ENCODE measurements around the gene SRSF5. TPM values are rescaled to one million over a fixed set of nuclear protein-coding genes. Genes with fewer than 3 reads are reported as not detected.

The SRSF5 gene
- total RNA-seq, 2 experiments from 2014 or later, result 255 to 267 TPM

DNA sequence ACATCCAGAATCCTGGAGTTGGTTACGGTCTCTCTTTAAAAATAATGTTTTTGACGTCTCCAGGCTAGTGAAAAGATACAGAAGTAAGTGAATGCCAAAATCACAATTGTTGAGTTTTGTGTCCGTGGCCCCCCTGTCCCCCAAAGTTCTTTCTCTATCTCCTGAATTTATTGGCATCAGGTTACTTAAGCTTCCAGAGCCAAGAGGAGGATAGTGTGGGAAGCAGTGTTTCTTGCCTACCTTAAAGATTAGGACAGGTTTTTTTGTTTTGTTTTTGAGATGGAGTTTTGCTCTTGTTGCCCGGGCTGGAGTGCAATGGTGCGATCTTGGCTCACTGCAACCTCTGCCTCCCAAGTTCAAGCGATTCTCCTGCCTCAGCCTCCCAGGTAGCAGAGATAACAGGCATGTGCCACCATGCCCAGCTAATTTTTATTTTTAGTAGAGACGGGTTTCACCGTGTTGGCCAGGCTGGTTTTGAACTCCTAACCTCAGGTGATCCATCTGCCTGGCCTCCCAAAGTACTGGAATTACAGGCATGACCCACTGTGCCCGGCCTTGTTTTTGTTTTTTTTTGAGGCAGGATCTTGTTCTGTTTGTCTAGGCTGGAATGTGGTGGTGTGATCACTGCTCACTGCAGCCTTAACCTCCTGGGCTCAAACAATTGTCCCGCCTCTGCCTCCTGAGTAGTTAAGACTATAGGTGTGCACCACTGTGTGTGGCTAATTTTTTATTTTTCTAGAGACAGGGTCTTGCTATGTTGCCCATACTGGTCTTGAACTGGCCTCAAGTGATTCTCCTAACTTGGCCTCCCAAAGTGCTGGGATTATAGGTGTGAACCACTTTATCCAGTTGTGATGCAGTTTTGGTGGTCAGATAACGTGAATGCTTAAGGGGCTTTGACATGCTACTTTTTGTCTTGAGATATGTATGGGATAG lies 5.4 kb downstream of the SRSF5 start:
- Mint-ChIP-seq H3K4me1 (ENCODE audit: low read depth) (peaks cover 80% of the 10 kb centered on the region), H3K36me3 (ENCODE audit: low read depth) (peaks cover 91% of the 10 kb centered on the region), H3K27ac (peak overlapping the region; percentile 67), H3K9me3 (no peaks in the 10 kb centered on the region), H3K4me3 (no peak overlapping the region), H3K27me3 (peaks cover 2% of the 10 kb centered on the region)
- POLR2A ChIA-PET, result interaction anchor here (0.9 to 2.5 kb wide), 7 partner anchors 10 to 870 kb away, joined by 3 to 13 read pairs (median 4); no protein-coding TSS in a partner anchor
- ATAC-seq (no peak), DNase-seq (no peak)
- TF ChIP-seq, protein P1, sequence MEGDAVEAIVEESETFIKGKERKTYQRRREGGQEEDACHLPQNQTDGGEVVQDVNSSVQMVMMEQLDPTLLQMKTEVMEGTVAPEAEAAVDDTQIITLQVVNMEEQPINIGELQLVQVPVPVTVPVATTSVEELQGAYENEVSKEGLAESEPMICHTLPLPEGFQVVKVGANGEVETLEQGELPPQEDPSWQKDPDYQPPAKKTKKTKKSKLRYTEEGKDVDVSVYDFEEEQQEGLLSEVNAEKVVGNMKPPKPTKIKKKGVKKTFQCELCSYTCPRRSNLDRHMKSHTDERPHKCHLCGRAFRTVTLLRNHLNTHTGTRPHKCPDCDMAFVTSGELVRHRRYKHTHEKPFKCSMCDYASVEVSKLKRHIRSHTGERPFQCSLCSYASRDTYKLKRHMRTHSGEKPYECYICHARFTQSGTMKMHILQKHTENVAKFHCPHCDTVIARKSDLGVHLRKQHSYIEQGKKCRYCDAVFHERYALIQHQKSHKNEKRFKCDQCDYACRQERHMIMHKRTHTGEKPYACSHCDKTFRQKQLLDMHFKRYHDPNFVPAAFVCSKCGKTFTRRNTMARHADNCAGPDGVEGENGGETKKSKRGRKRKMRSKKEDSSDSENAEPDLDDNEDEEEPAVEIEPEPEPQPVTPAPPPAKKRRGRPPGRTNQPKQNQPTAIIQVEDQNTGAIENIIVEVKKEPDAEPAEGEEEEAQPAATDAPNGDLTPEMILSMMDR (IDR thresholded peaks at IDR 0.05), result no peak
- intact Hi-C loops (cut with micrococcal nuclease), result no loop called here
- CTCF ChIA-PET, result interaction anchor here (1.5 kb wide), 1 partner anchor 14 kb away, joined by 3 read pairs; no protein-coding TSS in a partner anchor

- POLR2A ChIA-PET, result interaction anchor here (0.6 to 2.5 kb wide), 10 partner anchors 8 to 869 kb away, joined by 3 to 13 read pairs (median 4); no protein-coding TSS in a partner anchor
- Mint-ChIP-seq H3K9me3 (no peaks in the 10 kb centered on the region), H3K27me3 (no peaks in the 10 kb centered on the region), H3K36me3 (ENCODE audit: low read depth) (peaks cover 90% of the 10 kb centered on the region), H3K27ac (peak overlapping the region; percentile 55), H3K4me1 (ENCODE audit: low read depth) (peaks cover 83% of the 10 kb centered on the region), H3K4me3 (no peak overlapping the region)
- ATAC-seq (no peak), DNase-seq (no peak)
- TF ChIP-seq, protein P1 (IDR thresholded peaks at IDR 0.05), result no peak
- CTCF ChIA-PET, result interaction anchor here (1.4 kb wide), 1 partner anchor 48 kb away, joined by 3 read pairs; no protein-coding TSS in a partner anchor
- intact Hi-C loops (cut with micrococcal nuclease), result no loop called here
Measured at GRCh38 chr14:69773571-69774276, 6.8 kb downstream of the SRSF5 start.

GRCh38 chr14:69775012-69775411 lies 8.1 kb downstream of the SRSF5 start:
- Mint-ChIP-seq H3K4me3 (no peak overlapping the region), H3K27me3 (no peaks in the 10 kb centered on the region), H3K4me1 (ENCODE audit: low read depth) (peaks cover 74% of the 10 kb centered on the region), H3K27ac (peak overlapping the region; percentile 52), H3K9me3 (no peaks in the 10 kb centered on the region), H3K36me3 (ENCODE audit: low read depth) (peaks cover 86% of the 10 kb centered on the region)
- TF ChIP-seq, protein P1 (IDR thresholded peaks at IDR 0.05), result no peak
- POLR2A ChIA-PET, result interaction anchor here (1.3 to 3.2 kb wide), 3 partner anchors 7 to 138 kb away, joined by 3 to 28 read pairs (median 13); partner anchors contain the start of gene SRSF5
- intact Hi-C loops (cut with micrococcal nuclease), result no loop called here
- DNase-seq (no peak), ATAC-seq (no peak)
- CTCF ChIA-PET, result no interaction called here

GRCh38 chr14:69776875-69777453 lies 10.0 kb downstream of the SRSF5 start:
- CTCF ChIA-PET, result interaction anchor here (1.2 to 1.3 kb wide), 4 partner anchors 8 to 46 kb away, joined by 3 to 4 read pairs (median 3); no protein-coding TSS in a partner anchor
- Mint-ChIP-seq H3K27me3 (no peaks in the 10 kb centered on the region), H3K27ac (peak overlapping the region; percentile 65), H3K36me3 (ENCODE audit: low read depth) (peaks cover 78% of the 10 kb centered on the region), H3K4me1 (ENCODE audit: low read depth) (peaks cover 62% of the 10 kb centered on the region), H3K4me3 (no peak overlapping the region), H3K9me3 (no peaks in the 10 kb centered on the region)
- ATAC-seq (no peak), DNase-seq (no peak)
- POLR2A ChIA-PET, result interaction anchor here (0.6 to 3.2 kb wide), 4 partner anchors 9 to 831 kb away, joined by 3 to 28 read pairs (median 3); partner anchors contain the start of gene SRSF5
- intact Hi-C loops (cut with micrococcal nuclease), result no loop called here
- TF ChIP-seq, protein P1 (IDR thresholded peaks at IDR 0.05), result no peak

Data from activated CD8-positive, alpha-beta T cell treated with anti-CD3 and anti-CD28 coated beads for 36 hours (primary cell).